ENCODE results near the gene PCDHA6. TPM values are rescaled to one million over a fixed set of nuclear protein-coding genes. Genes with fewer than 3 reads are reported as not detected.
"Not testable (repeated sequence)": the region's sequence is repeated elsewhere in the genome, so short reads cannot be mapped to it uniquely, and the experiment has no call there.

PCDHA6 gene
- total RNA-seq, 1 donor from 2014 or later: not detected

- no peak for DNase-seq
- TF ChIP-seq CTCF (IDR thresholded peaks at IDR 0.05; ENCODE audit: borderline replicate concordance): no peak
- Histone ChIP-seq H3K4me3 (no peak overlapping the region), H3K9me3 (replicated peaks) (peaks cover 41% of the 10 kb centered on the region), H3K4me1 (no peaks in the 10 kb centered on the region), H3K36me3 (no peaks in the 10 kb centered on the region), H3K27me3 (ENCODE audit: low read depth) (peaks cover 62% of the 10 kb centered on the region), H3K27ac (replicated peaks) (no peak overlapping the region)
- intact Hi-C loops (cut with micrococcal nuclease): no loop called here
These were observed 5.5 kb upstream of the PCDHA6 start for GRCh38 chr5:140822281-140822629.

DNA sequence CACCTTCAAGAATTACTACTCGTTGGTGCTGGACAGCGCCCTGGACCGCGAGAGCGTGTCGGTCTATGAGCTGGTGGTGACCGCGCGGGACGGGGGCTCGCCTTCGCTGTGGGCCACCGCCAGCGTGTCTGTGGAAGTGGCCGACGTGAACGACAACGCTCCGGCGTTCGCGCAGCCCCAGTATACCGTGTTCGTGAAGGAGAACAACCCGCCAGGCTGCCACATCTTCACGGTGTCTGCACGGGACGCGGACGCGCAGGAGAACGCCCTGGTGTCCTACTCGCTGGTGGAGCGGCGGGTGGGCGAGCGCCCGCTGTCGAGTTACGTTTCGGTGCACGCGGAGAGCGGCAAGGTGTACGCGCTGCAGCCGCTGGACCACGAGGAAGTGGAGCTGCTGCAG is 4.8 kb upstream of the PCDHA6 start:
- peaks cover 69% of the 10 kb centered on the region for H3K27me3 ChIP-seq (ENCODE audit: low read depth)
- H3K4me3 ChIP-seq; H3K4me1 ChIP-seq; H3K36me3 ChIP-seq; intact Hi-C loops (cut with micrococcal nuclease); H3K27ac ChIP-seq (replicated peaks); DNase-seq: not testable (repeated sequence)
- peaks cover 47% of the 10 kb centered on the region for H3K9me3 ChIP-seq (replicated peaks)

DNA sequence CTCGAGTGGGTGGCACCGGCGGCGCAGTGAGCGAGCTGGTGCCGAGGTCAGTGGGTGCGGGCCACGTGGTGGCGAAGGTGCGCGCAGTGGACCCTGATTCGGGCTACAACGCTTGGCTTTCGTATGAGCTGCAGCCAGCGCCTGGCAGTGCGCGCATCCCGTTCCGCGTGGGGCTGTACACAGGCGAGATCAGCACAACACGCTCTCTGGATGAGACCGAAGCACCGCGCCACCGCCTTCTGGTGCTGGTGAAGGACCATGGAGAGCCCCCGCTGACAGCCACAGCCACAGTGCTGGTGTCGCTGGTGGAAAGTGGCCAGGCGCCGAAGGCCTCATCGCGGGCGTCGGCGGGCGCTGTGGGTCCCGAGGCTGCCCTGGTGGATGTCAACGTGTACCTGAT is 4.3 kb upstream of the PCDHA6 start:
- no peak for TF ChIP-seq CTCF (IDR thresholded peaks at IDR 0.05; ENCODE audit: borderline replicate concordance)
- peaks cover 51% of the 10 kb centered on the region for H3K9me3 ChIP-seq (replicated peaks)
- intact Hi-C loops (cut with micrococcal nuclease): no loop called here
- no peak overlapping the region for H3K4me3 ChIP-seq
- no peaks in the 10 kb centered on the region for H3K4me1 ChIP-seq
- H3K27me3 ChIP-seq (ENCODE audit: low read depth): peaks cover 74% of the 10 kb centered on the region
- H3K27ac ChIP-seq (replicated peaks): no peak overlapping the region
- no peaks in the 10 kb centered on the region for H3K36me3 ChIP-seq
- DNase-seq: no peak

DNA sequence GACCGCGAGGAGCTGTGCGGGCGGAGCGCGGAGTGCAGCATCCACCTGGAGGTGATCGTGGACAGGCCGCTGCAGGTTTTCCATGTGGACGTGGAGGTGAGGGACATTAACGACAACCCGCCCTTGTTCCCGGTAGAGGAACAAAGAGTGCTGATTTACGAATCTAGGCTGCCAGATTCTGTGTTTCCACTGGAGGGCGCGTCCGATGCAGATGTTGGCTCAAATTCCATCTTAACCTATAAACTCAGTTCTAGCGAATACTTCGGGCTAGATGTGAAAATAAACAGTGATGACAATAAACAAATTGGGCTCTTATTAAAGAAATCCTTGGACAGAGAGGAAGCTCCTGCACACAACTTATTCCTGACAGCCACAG is 590 bp downstream of the PCDHA6 start:
- intact Hi-C loops (cut with micrococcal nuclease): no loop called here
- Histone ChIP-seq H3K4me3 (no peak overlapping the region), H3K27me3 (ENCODE audit: low read depth) (peaks cover 93% of the 10 kb centered on the region), H3K9me3 (replicated peaks) (peaks cover 59% of the 10 kb centered on the region), H3K27ac (replicated peaks) (no peak overlapping the region), H3K36me3 (no peaks in the 10 kb centered on the region), H3K4me1 (no peaks in the 10 kb centered on the region)
- DNase-seq: no peak
- no peak for TF ChIP-seq CTCF (IDR thresholded peaks at IDR 0.05; ENCODE audit: borderline replicate concordance)

- peaks cover 92% of the 10 kb centered on the region for H3K27me3 ChIP-seq (ENCODE audit: low read depth)
- H3K36me3 ChIP-seq; H3K27ac ChIP-seq (replicated peaks); DNase-seq; H3K4me3 ChIP-seq; intact Hi-C loops (cut with micrococcal nuclease); H3K4me1 ChIP-seq: not testable (repeated sequence)
- peaks cover 59% of the 10 kb centered on the region for H3K9me3 ChIP-seq (replicated peaks)
These were observed 2.0 kb downstream of the PCDHA6 start for GRCh38 chr5:140829511-140830501.

- intact Hi-C loops (cut with micrococcal nuclease): no loop called here
- Histone ChIP-seq H3K9me3 (replicated peaks) (peaks cover 57% of the 10 kb centered on the region), H3K36me3 (no peaks in the 10 kb centered on the region), H3K4me1 (no peaks in the 10 kb centered on the region), H3K4me3 (peak within 1 kb of the TSS; percentile 27), H3K27ac (replicated peaks) (no peak within 1 kb of the TSS), H3K27me3 (ENCODE audit: low read depth) (peaks cover 86% of the 10 kb centered on the region)
- TF ChIP-seq CTCF (IDR thresholded peaks at IDR 0.05; ENCODE audit: borderline replicate concordance): no peak
- no peak for DNase-seq
These were observed 6.2 kb downstream of the PCDHA6 start, which contains the start of gene PCDHA7 for GRCh38 chr5:140833993-140834392. Gene PCDHA7 (plus strand): TSS chr5:140834269. CDS start chr5:140834384, 115 bp downstream.

DNA sequence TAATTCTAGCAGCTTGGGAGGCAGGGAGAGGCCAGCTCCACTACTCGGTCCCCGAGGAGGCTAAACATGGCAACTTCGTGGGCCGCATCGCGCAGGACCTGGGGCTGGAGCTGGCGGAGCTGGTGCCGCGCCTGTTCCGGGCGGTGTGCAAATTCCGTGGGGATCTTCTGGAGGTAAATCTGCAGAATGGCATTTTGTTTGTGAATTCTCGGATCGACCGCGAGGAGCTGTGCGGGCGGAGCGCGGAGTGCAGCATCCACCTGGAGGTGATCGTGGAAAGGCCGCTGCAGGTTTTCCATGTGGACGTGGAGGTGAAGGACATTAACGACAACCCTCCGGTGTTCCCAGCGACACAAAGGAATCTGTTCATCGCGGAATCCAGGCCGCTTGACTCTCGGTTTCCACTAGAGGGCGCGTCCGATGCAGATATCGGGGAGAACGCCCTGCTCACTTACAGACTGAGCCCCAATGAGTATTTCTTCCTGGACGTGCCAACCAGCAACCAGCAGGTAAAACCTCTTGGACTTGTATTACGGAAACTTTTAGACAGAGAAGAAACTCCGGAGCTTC is 6.8 kb downstream of the PCDHA6 start:
- peaks cover 52% of the 10 kb centered on the region for H3K9me3 ChIP-seq (replicated peaks)
- H3K36me3 ChIP-seq; intact Hi-C loops (cut with micrococcal nuclease); H3K27ac ChIP-seq (replicated peaks); DNase-seq; H3K4me1 ChIP-seq: not testable (repeated sequence)
- H3K4me3 ChIP-seq: peak overlapping the region; percentile 27
- peaks cover 86% of the 10 kb centered on the region for H3K27me3 ChIP-seq (ENCODE audit: low read depth)

All from left ventricle myocardium inferior (tissue), 1 donor.